GM21360 (cell line): ENCODE results near the gene PKNOX2.

Source experiments
- ATAC-seq: cut with Tn5 transposase; IDR thresholded peaks from one replicate; pipeline ENCODE4 v1.9.1; 2021; ENCODE audit warnings: mild to moderate bottlenecking, moderate library complexity; ENCODE audit not compliant: unreplicated experiment

The PKNOX2 gene

DNA sequence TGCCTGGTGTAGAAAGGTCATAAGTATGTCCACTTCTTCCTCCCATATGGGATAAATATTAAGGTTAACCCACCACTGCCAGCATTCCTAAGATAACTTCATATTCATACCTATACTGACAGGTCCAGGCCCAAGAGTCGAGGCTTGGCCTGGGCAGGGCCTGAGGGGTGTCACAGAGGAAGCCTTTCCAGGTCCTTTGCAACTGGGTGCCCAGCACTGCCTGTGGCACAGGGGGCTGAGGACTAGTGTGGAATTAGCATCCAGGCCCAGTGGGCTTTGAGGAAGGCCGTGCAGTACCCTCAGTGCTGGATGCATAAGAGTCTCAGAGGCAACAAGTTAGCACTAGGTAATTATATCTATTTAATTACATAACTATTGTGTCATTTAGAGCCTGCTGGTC, 65.4 kb downstream of the PKNOX2 start:
- no peak for ATAC-seq

DNA sequence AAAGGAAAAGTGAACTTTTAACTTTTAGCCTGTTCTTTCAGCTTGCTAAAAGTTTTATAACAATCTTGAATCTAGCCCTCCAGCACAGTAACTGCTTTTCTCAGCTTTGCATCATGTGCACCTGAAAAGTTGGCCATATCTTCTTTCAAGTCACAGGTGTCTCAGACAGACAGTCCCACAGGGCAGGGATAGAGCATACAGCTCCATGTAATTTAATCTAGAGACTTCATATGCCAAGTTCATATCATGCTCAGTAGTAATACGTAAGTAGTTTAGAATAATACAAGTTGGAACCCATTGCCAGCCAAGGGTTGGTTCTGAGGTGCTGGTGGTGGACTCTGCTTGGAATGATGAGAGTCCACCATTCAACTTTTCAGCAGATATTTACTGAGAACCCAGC, 68.6 kb downstream of the PKNOX2 start:
- no peak for ATAC-seq

DNA sequence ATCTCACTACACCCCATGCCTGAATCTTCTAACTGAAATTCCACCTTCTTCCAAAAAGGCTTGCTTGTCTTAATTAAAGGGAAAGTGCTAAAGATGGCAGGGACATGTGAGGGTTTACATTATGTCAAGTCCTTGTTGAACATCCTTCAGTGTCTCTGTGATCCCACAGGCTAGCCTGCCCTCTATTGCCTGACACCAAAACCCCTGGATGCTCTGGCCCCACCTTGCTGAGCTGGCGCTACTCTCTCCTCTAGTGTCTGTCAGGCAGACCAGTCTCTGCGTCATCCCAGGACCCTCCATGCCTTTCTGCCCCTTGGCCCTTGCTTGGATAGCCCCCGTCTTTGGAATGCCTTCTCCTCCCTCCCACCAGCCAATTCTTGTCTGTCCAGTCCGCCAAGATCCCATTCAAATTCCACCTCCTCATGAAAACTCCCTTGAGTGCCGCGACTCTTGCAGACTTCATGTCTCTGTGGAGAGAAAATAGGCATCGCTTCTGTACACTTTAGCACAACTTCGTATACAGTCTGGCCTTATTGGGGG, 69.3 kb downstream of the PKNOX2 start:
- ATAC-seq = no peak

DNA sequence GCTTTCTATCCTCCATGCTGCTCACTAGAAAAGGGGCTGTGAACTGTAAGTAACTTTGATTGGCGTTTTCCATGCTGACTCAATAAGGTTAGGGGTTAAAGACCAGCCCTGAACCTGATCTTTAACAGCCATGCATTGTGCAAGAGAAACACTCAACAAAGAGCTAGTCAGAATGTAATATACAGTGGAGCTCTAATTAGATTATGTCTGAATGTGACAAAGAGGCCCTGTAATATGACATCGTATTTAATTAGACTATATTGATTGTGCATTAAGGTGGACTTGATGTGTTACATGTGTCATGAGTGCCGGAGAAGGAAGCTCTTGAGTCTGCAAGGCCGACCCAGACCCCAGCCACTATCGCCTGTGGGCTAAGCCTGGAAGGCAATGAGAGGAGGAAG, 70.5 kb downstream of the PKNOX2 start:
- ATAC-seq = no peak

DNA sequence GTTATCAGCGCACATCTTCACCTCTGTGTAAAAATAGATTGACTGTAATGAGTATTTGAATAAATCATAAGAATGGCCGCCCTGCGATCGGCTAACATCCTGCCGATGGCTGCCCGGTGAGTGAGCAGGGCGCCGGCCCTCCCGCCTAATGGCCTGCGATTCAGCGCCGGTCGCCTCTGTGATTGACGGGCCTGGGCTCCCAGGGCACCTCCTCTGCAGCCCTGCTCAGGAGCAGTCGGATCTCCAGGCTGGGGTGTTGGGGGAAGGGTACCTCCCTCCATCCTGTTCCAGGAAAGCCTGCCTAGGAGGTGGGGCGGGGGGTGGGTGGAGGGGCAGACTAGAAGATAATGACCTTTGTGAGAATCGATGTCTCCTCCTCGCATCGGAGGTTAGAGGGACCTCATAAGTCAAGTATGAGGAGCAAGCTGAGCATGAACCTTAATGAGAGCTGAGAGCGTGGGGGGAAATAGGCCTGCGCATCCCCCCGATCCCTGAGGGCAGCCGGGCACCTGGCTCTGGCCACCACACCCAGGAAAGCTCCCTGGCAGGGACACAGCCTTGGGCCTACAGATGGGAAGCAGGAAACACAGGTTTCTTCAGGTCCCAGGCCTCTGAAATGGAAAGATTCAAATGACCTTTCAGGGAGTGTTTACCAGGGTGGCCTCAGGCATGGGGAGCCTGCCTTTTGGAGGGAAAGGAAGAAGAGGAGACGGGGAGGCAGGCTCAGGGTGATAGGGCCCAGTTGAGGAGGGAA, 71.7 kb downstream of the PKNOX2 start:
- no peak for ATAC-seq

DNA sequence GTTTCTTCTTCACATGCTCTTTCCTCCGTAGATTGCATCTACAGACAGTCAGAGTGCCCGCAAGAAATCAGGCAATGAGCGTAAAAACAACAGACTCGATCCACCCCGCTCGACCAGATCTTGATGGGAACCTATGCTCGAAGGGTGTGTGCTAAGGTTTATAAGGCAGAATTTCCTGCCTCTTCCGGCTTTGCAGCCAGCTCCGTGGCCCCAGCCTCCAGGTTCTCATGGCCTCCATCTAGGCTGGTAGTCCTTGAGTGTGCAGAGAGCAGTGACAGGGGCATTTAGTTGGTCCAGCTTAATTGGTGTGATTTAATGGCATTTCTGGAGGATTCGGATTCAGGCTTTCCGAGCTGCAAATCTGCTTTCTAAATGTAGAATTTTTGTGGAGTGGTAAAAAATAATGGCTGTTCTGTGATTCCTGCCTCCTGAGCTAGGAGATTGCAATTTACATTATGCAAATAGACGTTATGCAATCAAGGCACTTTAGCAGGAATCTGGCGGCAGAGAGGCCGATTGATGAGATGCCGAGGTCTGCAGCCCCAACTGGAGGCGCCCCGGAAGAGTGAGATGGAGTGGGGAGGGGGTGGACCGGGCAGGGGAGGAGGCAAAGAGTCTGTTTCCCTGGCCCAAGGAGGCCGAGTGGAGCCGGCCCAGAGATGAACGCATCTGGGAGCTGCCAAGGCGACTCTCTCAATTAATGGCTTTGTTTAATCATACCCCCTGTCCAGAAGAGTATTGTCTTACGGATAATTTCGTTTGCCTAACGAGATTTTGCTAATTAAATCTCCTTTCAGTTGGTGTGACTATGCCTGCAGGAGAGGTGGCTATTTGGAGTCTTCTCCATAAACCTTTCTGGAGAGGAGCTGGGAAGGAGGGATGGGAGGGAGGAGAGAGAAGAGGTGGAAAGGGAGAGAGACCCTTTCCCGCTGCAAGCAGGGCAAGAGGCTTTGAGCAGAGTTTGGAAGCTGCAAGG, 75.3 kb downstream of the PKNOX2 start:
- ATAC-seq = no peak

DNA sequence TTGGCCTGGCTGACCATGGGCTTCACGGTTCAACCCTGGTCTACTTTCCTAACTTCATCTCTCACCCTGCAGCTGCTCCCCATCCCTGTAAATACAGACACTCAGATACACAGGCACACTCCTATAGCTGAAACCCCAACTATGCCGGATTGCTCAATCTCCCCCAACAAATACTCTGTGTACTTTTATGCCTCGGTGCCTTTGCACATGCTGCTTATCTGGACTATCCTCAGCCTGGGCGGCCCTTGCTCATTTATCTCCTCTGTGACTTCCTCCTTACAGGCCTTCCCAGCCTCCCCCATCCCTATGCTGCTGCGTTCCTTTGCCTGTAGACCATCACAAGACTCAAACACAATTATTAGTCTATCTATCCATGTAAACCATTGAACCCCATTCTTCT, 76.6 kb downstream of the PKNOX2 start:
- no peak for ATAC-seq

DNA sequence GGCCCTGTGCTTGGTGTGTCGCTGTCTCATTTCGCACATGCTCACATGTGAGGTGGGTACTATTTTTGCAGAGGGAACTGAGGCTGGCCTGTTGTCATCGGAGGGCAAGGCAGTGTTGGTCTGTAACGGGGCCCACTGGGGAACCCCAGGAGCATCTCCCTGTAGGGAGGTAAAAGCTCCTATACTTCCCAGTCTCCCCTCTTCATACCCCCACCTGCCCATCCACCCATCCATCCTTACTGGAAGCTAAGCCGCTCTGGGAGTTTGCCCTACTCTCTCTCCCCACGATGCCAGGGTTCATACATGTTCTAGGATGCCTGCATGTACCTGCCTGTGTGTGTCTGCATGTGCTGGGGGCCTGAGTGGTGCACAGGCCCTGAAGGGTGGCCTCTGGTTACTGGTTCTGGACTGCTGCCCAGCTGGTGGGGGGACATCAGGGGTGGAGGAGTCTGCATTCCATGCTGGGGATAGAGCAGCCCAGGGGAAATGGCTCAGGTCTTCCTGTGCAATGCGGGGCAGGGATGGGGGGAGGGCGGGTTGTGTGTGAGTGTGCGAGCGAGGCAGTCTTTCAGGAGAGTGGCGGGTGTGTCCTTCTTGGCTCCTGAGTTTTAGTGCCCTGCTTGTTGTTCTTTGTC, 77.7 kb downstream of the PKNOX2 start:
- ATAC-seq = no peak

DNA sequence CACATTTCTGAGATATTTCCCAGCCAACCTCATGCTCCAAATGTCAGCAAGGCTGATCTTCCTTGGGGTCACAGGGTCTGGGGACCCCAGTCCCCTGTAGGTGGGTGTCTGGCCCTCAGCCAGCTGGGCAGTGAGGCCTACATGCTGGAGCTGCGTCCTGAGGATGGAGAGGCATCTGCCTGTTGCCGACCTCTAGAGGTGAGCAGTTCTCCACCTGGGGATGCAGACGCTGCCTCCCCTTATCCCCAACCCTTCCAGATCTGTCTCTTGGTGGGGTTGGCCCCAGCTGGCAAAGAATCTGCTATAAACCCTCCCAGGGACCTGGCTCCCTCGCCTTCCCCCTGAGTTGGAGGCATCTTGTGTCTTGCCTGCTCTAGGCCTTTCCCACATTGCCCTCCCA, 79.6 kb downstream of the PKNOX2 start:
- ATAC-seq = no peak

DNA sequence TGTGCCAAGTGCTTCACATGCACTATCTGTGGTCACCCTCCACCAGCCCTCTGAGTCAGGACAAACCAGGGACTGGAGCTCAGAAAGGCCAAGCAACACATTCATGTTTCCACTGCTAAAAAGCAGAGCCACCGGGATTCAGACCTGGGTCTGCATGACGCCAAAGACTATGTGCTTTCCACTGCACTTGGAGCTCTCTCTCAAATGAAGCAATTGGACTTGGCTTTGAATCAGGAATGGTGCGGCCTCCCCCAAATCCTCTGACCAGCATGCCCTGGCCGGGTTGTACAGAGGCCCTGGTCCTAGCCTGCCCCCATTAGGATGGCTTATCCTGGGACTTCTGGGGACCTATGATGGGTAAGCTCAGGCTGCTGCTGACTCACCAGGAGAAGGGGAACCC, 80.7 kb downstream of the PKNOX2 start:
- no peak for ATAC-seq

DNA sequence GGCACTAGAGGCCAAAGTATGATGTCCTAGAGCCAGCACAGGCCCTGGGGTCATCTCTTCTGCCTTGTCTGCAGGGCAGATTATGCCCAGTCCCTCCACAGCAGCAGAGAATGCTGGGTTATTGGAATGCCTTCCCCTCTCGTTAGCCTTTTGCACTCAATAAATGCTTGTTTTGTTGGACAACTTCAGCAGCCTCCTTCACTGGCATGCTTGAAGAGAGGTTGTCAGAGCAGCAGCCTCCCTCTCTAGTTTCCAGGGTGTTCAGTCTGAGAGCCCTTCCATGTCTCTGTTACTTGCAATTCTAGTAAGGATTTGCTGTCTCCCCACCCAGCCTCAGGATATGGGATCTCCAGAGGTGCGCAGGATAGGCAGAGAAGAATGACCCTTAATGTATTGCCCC, 82.9 kb downstream of the PKNOX2 start:
- ATAC-seq = no peak

DNA sequence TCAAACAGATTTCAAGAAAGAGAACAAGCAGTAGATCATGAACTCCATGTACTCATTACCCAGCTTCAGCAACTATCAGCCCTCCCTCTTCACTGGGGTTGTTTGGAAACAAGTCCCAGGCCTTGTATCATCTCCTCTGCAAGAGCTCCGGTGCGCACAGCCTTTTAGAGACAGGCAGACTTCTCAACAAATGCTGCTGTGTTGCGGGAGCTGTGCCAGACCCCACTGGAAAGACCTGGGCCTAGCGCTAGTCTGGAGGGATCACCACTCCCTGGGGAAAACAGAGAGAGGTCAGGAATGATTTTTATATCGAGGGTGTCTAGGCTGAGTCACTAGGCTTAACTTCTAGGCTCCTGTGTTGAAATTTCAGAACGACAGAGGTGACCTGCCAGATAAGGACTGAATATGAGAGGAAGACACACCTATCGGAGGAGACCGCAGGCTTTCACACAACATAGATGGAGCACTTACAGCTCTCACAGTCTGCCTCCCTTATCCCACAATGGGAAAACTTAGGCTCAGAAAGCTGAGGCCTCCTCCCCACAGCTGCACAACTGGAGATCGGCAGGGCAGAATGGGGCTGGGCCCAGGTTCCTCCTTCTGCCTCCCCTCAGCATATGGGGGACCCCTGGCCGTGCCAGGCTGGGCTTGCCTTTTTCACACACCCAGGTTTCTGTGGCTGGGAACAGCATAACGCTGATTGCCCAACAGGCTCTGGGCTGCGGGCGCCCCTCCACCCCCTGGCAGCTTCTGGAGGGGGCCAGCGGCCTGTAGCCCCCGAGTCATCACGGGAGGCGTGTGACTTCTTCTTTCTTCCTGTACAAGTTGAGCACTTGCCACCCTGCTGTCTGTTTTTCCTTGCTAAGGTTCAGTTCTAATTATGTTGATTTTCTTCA, 86.0 kb downstream of the PKNOX2 start:
- no peak for ATAC-seq

DNA sequence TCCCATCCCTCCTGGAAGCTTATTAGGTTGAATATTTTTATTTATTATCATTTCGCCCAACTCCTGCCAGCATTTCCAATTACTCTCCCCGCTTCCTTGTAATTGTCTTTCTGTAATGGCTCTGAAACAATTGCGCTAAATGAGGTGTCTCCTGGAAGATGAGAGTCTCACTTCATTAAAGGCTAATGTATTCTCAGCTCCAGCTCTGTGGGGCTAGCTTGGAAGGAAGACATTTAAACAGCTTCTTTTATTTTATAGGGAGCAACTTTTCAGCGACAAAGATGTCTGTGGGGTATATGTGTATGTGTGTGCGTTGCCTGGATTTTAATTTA, 86.6 kb downstream of the PKNOX2 start:
- ATAC-seq = no peak

DNA sequence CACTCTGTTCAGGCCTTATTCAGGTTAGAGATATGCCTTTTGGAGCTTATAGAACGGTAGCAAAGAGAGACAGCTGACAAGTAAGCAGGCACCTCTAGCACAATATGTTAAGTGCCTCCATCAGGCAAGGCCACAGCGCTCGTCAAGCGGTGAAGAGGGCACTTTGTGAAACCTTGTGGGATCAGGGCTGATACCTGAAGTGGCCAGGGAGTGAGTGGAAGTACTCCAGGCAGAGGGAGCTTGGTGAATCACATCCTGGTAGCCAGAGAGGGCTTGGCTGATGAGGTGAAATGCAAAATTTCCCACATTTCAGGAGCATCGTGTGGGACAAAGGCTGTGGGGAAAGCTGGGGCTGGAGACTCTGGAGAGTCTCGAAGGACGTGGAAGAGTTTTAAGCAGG, 87.4 kb downstream of the PKNOX2 start:
- no peak for ATAC-seq

DNA sequence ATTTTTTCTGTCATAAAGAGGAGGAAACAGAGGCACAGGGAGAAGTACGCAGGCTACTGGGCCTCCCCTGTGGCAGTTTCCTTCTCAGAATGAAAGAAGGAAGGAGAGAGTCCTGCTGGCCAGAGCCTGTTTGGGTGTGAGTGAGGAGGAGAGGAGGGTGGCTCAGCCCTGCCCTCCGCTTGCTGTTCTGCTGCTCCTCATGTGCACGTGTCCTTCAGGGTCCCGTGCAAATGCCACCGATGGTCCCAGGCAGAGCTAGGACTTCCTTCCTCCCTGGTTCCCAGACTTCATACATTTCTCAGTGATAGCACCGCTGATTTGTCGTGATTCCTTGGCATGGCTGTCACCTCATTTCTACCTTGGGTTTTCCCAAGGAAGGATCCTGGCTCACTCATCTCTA, 88.7 kb downstream of the PKNOX2 start:
- ATAC-seq = no peak

DNA sequence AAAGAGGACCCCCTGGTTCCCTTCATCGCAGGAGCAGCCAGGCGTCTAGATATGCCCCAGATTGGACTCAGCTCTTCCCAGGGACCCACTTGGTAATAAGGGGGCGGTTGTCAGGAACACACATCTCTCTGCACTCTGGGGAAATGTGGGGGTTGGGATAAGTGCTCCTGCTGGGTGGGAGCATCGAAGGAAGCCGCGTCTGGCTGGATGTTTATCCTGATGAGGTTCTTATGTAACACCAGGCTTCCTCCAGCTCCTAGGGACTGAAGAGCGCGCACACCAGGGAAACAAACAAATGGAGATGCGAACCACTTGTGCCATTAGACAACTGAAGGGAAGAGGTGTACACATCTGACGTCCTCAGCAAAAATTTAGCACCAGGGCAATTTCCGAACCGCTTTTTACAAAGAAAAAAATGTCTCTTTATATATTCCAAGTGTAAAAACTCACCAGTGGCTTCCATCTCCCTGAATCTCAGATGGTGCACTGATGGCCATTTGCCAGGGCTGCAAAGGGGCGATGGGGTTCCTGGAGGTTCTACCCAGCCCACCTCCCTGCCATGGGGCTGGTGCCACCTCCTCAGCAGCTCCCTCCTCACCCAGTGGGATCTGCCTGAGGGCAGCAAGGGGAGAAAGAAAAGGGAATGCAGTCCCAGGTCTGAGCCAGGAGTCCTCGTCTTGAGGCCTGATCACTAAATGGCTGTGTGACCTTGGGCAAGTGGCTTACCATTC, 89.4 kb downstream of the PKNOX2 start:
- ATAC-seq = no peak

DNA sequence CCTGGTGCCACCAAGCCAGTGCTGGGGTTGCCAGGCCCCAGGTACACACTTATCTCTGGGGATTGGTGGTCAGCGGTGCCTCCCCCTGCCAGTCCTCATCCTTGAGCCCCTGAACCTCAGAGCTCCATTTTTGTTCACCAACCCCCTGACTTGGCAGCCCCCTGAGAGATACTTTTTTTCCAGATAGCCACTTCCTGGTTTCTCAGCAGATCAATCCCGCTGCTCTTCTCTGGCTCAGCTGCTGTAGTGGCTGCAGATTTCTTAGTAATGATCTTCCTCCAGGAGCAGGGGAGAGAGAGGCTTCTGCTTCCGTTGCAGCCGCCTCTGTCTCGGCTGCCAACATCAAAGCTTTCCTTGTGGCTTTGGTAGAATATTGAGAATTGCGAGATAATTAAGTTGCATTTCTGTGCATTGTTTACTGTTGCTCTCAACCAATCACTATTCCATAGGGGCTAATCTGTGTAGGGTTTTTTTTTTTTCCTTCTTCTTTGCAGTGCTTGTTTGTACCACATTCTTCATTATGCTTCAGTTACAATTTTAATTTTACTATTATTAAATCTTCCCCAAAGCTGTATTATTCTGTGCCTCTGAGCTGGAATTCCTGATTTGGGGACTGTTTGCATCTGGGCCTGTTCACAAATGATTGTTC, 92.1 kb downstream of the PKNOX2 start:
- ATAC-seq = no peak

DNA sequence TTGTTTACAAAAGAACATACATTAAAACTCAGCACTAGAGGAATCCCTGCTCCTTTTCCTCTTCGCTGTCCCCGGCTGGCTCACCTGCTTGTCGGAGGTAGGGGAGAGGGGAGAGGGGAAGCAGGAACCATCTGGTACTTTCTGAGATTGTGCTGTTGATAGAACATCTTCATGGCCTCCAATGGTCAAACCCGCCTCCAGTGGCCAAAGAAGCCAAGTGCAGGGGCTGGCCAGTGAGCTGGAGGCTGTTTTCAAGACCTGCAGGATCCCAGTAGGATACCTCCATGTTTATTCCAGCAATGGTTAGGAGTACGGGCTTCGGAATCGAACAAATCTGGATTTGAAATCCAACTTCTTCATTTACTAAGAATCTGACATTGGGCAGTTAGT, 92.6 kb downstream of the PKNOX2 start:
- no peak for ATAC-seq

DNA sequence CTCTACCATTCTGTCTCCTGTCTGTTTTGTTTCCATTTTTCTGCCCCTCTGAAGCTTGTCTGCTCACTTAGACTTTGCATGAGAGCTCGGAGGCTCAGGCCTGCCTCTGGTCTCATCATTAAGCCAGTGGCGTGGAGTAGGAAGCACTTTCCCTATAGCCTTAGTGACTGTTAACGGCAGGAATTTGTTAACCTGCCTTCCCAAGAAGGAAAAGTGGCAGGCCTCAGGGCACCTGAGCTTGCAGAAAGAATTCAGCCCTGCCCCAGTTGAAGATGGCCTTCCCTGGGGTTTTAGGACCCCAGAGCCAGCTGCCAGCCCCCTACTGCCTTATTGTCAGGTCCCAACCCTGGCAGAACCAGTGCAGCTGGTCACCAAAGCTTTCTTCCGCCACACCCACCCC, 93.2 kb downstream of the PKNOX2 start:
- no peak for ATAC-seq
